GM12878 (cell line): ENCODE measurements around the gene ZNF22. TPM values are rescaled to one million over a fixed set of nuclear protein-coding genes. Genes with fewer than 3 reads are reported as not detected.

Source experiments
- ATF2 ChIP-seq: IDR thresholded peaks from 2 replicates; pipeline ENCODE4 v1.6.1; 2012; ENCODE audit warnings: low read length, inconsistent platforms
- BCL11A ChIP-seq: IDR thresholded peaks from 2 replicates; pipeline ENCODE4 v1.6.1; 2011; ENCODE audit warnings: low read depth, low read length
- CBFB ChIP-seq: IDR thresholded peaks from 2 replicates; pipeline ENCODE4 v1.6.1; 2016; ENCODE audit warnings: antibody characterized with exemption, low read depth
- CBX3 ChIP-seq: fragments of 200-600 bp; sonication (generic); IDR thresholded peaks from 2 replicates; pipeline ENCODE4 v1.6.1; 2016; ENCODE audit warnings: low read depth, borderline replicate concordance
- CEBPB ChIP-seq, 2 experiments: fragments of 150-350 bp in 1 of 2; IDR thresholded peaks; 2 replicates each; pipeline ENCODE4 v1.6.1; 2012 to 2014; ENCODE audit warnings: low read depth in 2 of 2, low read length in 2 of 2, borderline replicate concordance in 1 of 2, inconsistent platforms in 1 of 2
- CREB1 ChIP-seq: IDR thresholded peaks from 2 replicates; pipeline ENCODE4 v1.6.1; 2012; ENCODE audit warnings: low read depth, mild to moderate bottlenecking, inconsistent platforms
- CREM ChIP-seq: IDR thresholded peaks from 2 replicates; pipeline ENCODE4 v1.6.1; 2014; ENCODE audit warnings: antibody characterized with exemption, low read depth
- CTCF ChIP-seq, 3 experiments: IDR thresholded peaks in 2 of 3; conservative IDR thresholded peaks in 1 of 3; 2 replicates each; pipeline ENCODE4 v1.5.1; 2011; ENCODE audit warnings: low read depth in 3 of 3, low read length in 3 of 3, mild to moderate bottlenecking in 3 of 3, control low read depth in 2 of 3, moderate library complexity in 2 of 3, inconsistent platforms in 1 of 3, mixed read lengths in 1 of 3; ENCODE audit not compliant: control insufficient read depth in 2 of 3, insufficient read depth in 1 of 3; ENCODE audit errors: extremely low read depth in 1 of 3
- FOXM1 ChIP-seq: IDR thresholded peaks from 2 replicates; pipeline ENCODE4 v1.6.1; 2012; ENCODE audit warnings: low read depth, mild to moderate bottlenecking, inconsistent platforms, low read length, moderate library complexity
- GABPA ChIP-seq: IDR thresholded peaks from 2 replicates; pipeline ENCODE4 v1.6.1; 2014; ENCODE audit warnings: antibody characterized with exemption, low read depth, mild to moderate bottlenecking, inconsistent platforms
- HDGF ChIP-seq: fragments of 450-650 bp; IDR thresholded peaks from 2 replicates; pipeline ENCODE4 v1.6.1; 2016; ENCODE audit warnings: antibody characterized with exemption
- IKZF1 ChIP-seq: fragments of 450-650 bp; conservative IDR thresholded peaks from 2 replicates; pipeline ENCODE4 v1.6.1; 2017; ENCODE audit warnings: antibody characterized with exemption, mild to moderate bottlenecking
- IKZF2 ChIP-seq, 2 experiments: fragments of 450-650 bp; IDR thresholded peaks; 2 replicates each; pipeline ENCODE4 v1.6.1; 2017; ENCODE audit warnings: mild to moderate bottlenecking in 2 of 2, moderate library complexity in 2 of 2
- JUNB ChIP-seq: IDR thresholded peaks from 2 replicates; pipeline ENCODE4 v1.6.1; 2016; ENCODE audit warnings: antibody characterized with exemption, mild to moderate bottlenecking
- MAX ChIP-seq: IDR thresholded peaks from 2 replicates; pipeline ENCODE4 v1.6.1; 2012; ENCODE audit warnings: low read depth, low read length, improper control_type of control experiment
- NBN ChIP-seq: fragments of 450-650 bp; IDR thresholded peaks from 2 replicates; pipeline ENCODE4 v1.6.1; 2016
- RELB ChIP-seq: fragments of 450-650 bp; IDR thresholded peaks from 2 replicates; pipeline ENCODE4 v1.6.1; 2017; ENCODE audit warnings: low read depth, mild to moderate bottlenecking, moderate library complexity
- RUNX3 ChIP-seq: IDR thresholded peaks from 2 replicates; pipeline ENCODE4 v1.6.1; 2012; ENCODE audit warnings: low read length, inconsistent platforms
- SRF ChIP-seq, 2 experiments: IDR thresholded peaks; 2 replicates each; pipeline ENCODE4 v1.6.1; 2011; ENCODE audit warnings: low read depth in 2 of 2, low read length in 2 of 2, mild to moderate bottlenecking in 1 of 2, moderate library complexity in 1 of 2
- STAT3 ChIP-seq: IDR thresholded peaks from 2 replicates; pipeline ENCODE4 v1.6.1; 2011; ENCODE audit warnings: low read depth, low read length, improper control_type of control experiment
- TCF7 ChIP-seq: IDR thresholded peaks from 2 replicates; pipeline ENCODE4 v1.6.1; 2014; ENCODE audit warnings: antibody characterized with exemption, borderline replicate concordance
- WRNIP1 ChIP-seq: IDR thresholded peaks from 2 replicates; pipeline ENCODE4 v1.6.1; 2011; ENCODE audit warnings: low read depth, low read length, improper control_type of control experiment, borderline replicate concordance
- ZNF384 ChIP-seq: IDR thresholded peaks from 2 replicates; pipeline ENCODE4 v1.6.1; 2012; ENCODE audit warnings: low read depth, mild to moderate bottlenecking, low read length, improper control_type of control experiment, borderline replicate concordance
- ZSCAN29 ChIP-seq: fragments of 450-650 bp; IDR thresholded peaks from 2 replicates; pipeline ENCODE4 v1.6.1; 2017; ENCODE audit warnings: mild to moderate bottlenecking, moderate library complexity
- polyA plus RNA-seq, 11 experiments: library from polyadenylated mRNA; depleted of rRNA in 4 of 11; unstranded in 6 of 11; stranded (reverse) in 5 of 11; fragments of >200 nt; fragmentation: Nextera tagmentation in 4 of 11; fragmentation: Illumina TruSeq in 1 of 11; extraction: Ambion mirVana in 4 of 11; extraction: Trizol in 1 of 11; gene quantifications; 1 replicate in 1 of 11; 2 replicates in 10 of 11; pipeline versions ENCODE4 v1.2.1 to v1.2.3, GENCODE V29; 2011 to 2016; ENCODE audit warnings: inconsistent platforms in 2 of 11, missing spikeins in 2 of 11, low read depth in 1 of 11
- total RNA-seq, 4 experiments: library from RNA; depleted of rRNA in 3 of 4; stranded (reverse); fragments of >200 nt in 3 of 4; fragmentation: Illumina TruSeq in 1 of 4; extraction: Trizol in 1 of 4; gene quantifications; 2 replicates each; pipeline versions ENCODE4 v1.2.1 to v1.2.3, GENCODE V29; 2013 to 2021

ZNF22 gene
- total and polyA plus RNA-seq, 10 of the 15 experiments (the other 5 are each of a cell fraction or from before 2014, with no cell fraction given), result 31.1 to 74.4 (median 43.8) TPM

- TF ChIP-seq BCL11A (peak; percentile 45; the same call in 1 of the 2 replicates), ZSCAN29 (no peak), IKZF1 (peak; percentile 97), ATF2 (peak; percentile 56; the same call in 1 of the 2 replicates), MAX (peak; percentile 56), SRF (IDR thresholded peaks at IDR 0.05; ENCODE audit: low read depth in 2 of 2, low read length in 2 of 2) (no peak), CEBPB (IDR thresholded peaks at IDR 0.05; ENCODE audit: borderline replicate concordance in 1 of 2, low read depth in 2 of 2, low read length in 2 of 2) (no peak), CREB1 (no peak), HDGF (no peak), NBN (no peak), IKZF2 (IDR thresholded peaks at IDR 0.05) (peak; percentile 93 to 96), GABPA (no peak), TCF7 (no peak), CTCF (IDR thresholded peaks at IDR 0.05 in 2 of 3, conservative IDR thresholded peaks at IDR 0.05 in 1 of 3; ENCODE audit: control insufficient read depth in 2 of 3, extremely low read depth in 1 of 3, insufficient read depth in 1 of 3, low read depth in 3 of 3, low read length in 3 of 3) (no peak), CREM (no peak), STAT3 (no peak), WRNIP1 (no peak), CBFB (peak; percentile 81), JUNB (no peak), CBX3 (no peak), ZNF384 (no peak), RUNX3 (peak; percentile 92), RELB (peak; percentile 97), FOXM1 (0 out of 2 replicates have a peak, but pooled peaks have one; percentile 48)
These were observed 27.2 kb upstream of the ZNF22 start (continued) for GRCh38 chr10:44973323-44974081.
